Muscle of arm (tissue), 12 donors: ENCODE results near the gene KRT24. TPM values are rescaled to one million over a fixed set of nuclear protein-coding genes. Genes with fewer than 3 reads are reported as not detected.

ENCODE experiments used
- DNase-seq: peaks from one replicate; pipeline ENCODE4 v3.0.0-alpha.2; 2013
- polyA plus RNA-seq, 12 donors: library from polyadenylated mRNA; unstranded; fragments of 120-200 nt; gene quantifications; one replicate each; pipeline ENCODE4 v1.2.1, GENCODE V29; 2013; ENCODE audit not compliant: insufficient read length in 12 of 12

Gene KRT24
- polyA plus RNA-seq, 12 donors: 0.21 TPM; not detected in 11

GRCh38 chr17:40695874-40696472, 7.6 kb downstream of the KRT24 start:
- DNase-seq: no peak

GRCh38 chr17:40694584-40694983, 9.0 kb downstream of the KRT24 start:
- no peak for DNase-seq

- no peak for DNase-seq
Measured at GRCh38 chr17:40687106-40687505, 16.4 kb downstream of the KRT24 start.

- DNase-seq: no peak
Measured at GRCh38 chr17:40686192-40686591, 17.4 kb downstream of the KRT24 start.

GRCh38 chr17:40680998-40681397, 22.6 kb downstream of the KRT24 start:
- no peak for DNase-seq

GRCh38 chr17:40679523-40679907, 24.0 kb downstream of the KRT24 start:
- no peak for DNase-seq

GRCh38 chr17:40678902-40679522, 24.5 kb downstream of the KRT24 start:
- no peak for DNase-seq

GRCh38 chr17:40675905-40676304, 27.6 kb downstream of the KRT24 start:
- DNase-seq: no peak

- DNase-seq: no peak
Measured at GRCh38 chr17:40672654-40673053, 30.9 kb downstream of the KRT24 start.

GRCh38 chr17:40671282-40671681, 32.3 kb downstream of the KRT24 start:
- no peak for DNase-seq

GRCh38 chr17:40666331-40666730, 37.2 kb downstream of the KRT24 start:
- no peak for DNase-seq

- DNase-seq: no peak
Measured at GRCh38 chr17:40664582-40665333, 38.8 kb downstream of the KRT24 start, which contains the start of gene KRT222. TSS of gene KRT222 (minus strand) at chr17:40665177. CDS start at chr17:40665099, 78 bp downstream.

GRCh38 chr17:40663252-40663651, 40.3 kb downstream of the KRT24 start:
- DNase-seq: no peak

- no peak for DNase-seq
Measured at GRCh38 chr17:40659911-40660310, 43.6 kb downstream of the KRT24 start.

GRCh38 chr17:40658396-40658795, 45.2 kb downstream of the KRT24 start:
- no peak for DNase-seq

GRCh38 chr17:40651939-40652338, 51.6 kb downstream of the KRT24 start:
- DNase-seq: no peak

GRCh38 chr17:40648384-40648968, 55.1 kb downstream of the KRT24 start:
- no peak for DNase-seq

Other genes with a start within 250 kb of the KRT24 start
- 1 to 10 TPM in 3 of 12 donors, under 1 TPM in 4, not detected in 5; 0.04 to 6.8 (median 0.15) TPM for gene TNS4, start 202.1 kb downstream of the KRT24 start, polyA plus RNA-seq
- 1 to 10 TPM in 2 of 12 donors, under 1 TPM in 8, not detected in 2; 0.18 to 3.5 (median 0.55) TPM for gene CCR7, start 138.3 kb downstream of the KRT24 start, polyA plus RNA-seq
- 100 to 1,000 TPM in 11 of 12 donors, not detected in 1; 112 to 222 (median 136) TPM for gene SMARCE1, start 55.9 kb downstream of the KRT24 start, polyA plus RNA-seq
- gene KRT222, start 38.6 kb downstream of the KRT24 start, polyA plus RNA-seq: 1 to 10 TPM in 1 of 12 donors, under 1 TPM in 7, not detected in 4; 0.07 to 1.0 (median 0.19) TPM
- under 1 TPM in 4 of 12 donors, not detected in 8; 0.15 to 0.33 (median 0.21) TPM for gene KRT25, start 51.6 kb upstream of the KRT24 start, polyA plus RNA-seq
- gene KRT26, start 68.4 kb upstream of the KRT24 start, polyA plus RNA-seq: not detected
- not detected for gene KRT27, start 78.8 kb upstream of the KRT24 start, polyA plus RNA-seq
- not detected for gene KRT28, start 96.2 kb upstream of the KRT24 start, polyA plus RNA-seq
- gene KRT10, start 118.9 kb upstream of the KRT24 start, polyA plus RNA-seq: 1,000 to 10,000 TPM in 1 of 12 donors, 100 to 1,000 TPM in 2, 10 to 100 TPM in 8, not detected in 1; 26.9 to 1,201 (median 45.0) TPM
- gene KRT12, start 163.5 kb upstream of the KRT24 start, polyA plus RNA-seq: 1 to 10 TPM in 1 of 12 donors, under 1 TPM in 6, not detected in 5; 0.07 to 2.8 (median 0.31) TPM
- 1 to 10 TPM in 1 of 12 donors, under 1 TPM in 4, not detected in 7; 0.07 to 1.9 (median 0.22) TPM for gene KRT20, start 181.5 kb upstream of the KRT24 start, polyA plus RNA-seq
- 10 to 100 TPM in 3 of 12 donors, under 1 TPM in 6, not detected in 3; 0.12 to 25.1 (median 0.44) TPM for gene KRT23, start 233.9 kb upstream of the KRT24 start, polyA plus RNA-seq